Activated T-helper 1 cell treated with anti-CD3 and anti-CD28 coated beads, Interleukin-12 subunit alpha, Interleukin-12 subunit beta, Interleukin-2, Interleukin-4 antibody, amounts not matched to agents 30 ng/mL and 10 ng/mL and 1 ng/mL, durations not matched to agents 14 hours and 24 hours and 36 hours (primary cell): ENCODE measurements around the gene STUB1. TPM values are rescaled to one million over a fixed set of nuclear protein-coding genes. Genes with fewer than 3 reads are reported as not detected.

Experiments used
- DNase-seq: peaks from one replicate; pipeline ENCODE4 v3.0.0; 2021; ENCODE audit warnings: low spot score
- H3K27ac Mint-ChIP-seq: one replicate; pipeline ENCODE4 v1.8.0; 2021; ENCODE audit warnings: mild to moderate bottlenecking, mixed read lengths
- H3K27me3 Mint-ChIP-seq: one replicate; pipeline ENCODE4 v1.8.0; 2022; ENCODE audit warnings: mild to moderate bottlenecking, moderate library complexity, mixed read lengths; ENCODE audit not compliant: insufficient read depth
- H3K36me3 Mint-ChIP-seq: one replicate; pipeline ENCODE4 v1.8.0; 2021; ENCODE audit warnings: low read depth, mixed read lengths
- H3K4me1 Mint-ChIP-seq: one replicate; pipeline ENCODE4 v1.8.0; 2021; ENCODE audit warnings: low read depth, mixed read lengths
- H3K4me3 Mint-ChIP-seq: one replicate; pipeline ENCODE4 v1.8.0; 2021; ENCODE audit warnings: mild to moderate bottlenecking, moderate library complexity, mixed read lengths
- H3K9me3 Mint-ChIP-seq: one replicate; pipeline ENCODE4 v1.8.0; 2021; ENCODE audit warnings: mixed read lengths
- intact Hi-C: fragments of 100-400 bp; cut with micrococcal nuclease; formaldehyde crosslinking; loops from one replicate; pipeline ENCODE4 v1.15.1; 2024
- total RNA-seq: library from RNA; stranded (reverse); gene quantifications from 2 replicates; pipeline ENCODE4 v1.2.3, GENCODE V29; 2022

The STUB1 gene
- total RNA-seq, 1 donor from 2014 or later = 94.0 TPM

GRCh38 chr16:637081-638018 lies 42.9 kb upstream of the STUB1 start:
- H3K4me3 Mint-ChIP-seq = peak overlapping the region; percentile 85
- H3K27me3 Mint-ChIP-seq = no peaks in the 10 kb centered on the region
- no peak overlapping the region for H3K27ac Mint-ChIP-seq
- peaks cover 6% of the 10 kb centered on the region for H3K4me1 Mint-ChIP-seq
- DNase-seq = peak; percentile 71
- intact Hi-C loops = loop anchor here (1.0 to 5.0 kb wide), 8 partner anchors 23 to 1520 kb away; partner anchors contain the start of genes AXIN1, CHTF18, CRAMP1 and DECR2
- no peaks in the 10 kb centered on the region for H3K36me3 Mint-ChIP-seq
- no peaks in the 10 kb centered on the region for H3K9me3 Mint-ChIP-seq

DNA sequence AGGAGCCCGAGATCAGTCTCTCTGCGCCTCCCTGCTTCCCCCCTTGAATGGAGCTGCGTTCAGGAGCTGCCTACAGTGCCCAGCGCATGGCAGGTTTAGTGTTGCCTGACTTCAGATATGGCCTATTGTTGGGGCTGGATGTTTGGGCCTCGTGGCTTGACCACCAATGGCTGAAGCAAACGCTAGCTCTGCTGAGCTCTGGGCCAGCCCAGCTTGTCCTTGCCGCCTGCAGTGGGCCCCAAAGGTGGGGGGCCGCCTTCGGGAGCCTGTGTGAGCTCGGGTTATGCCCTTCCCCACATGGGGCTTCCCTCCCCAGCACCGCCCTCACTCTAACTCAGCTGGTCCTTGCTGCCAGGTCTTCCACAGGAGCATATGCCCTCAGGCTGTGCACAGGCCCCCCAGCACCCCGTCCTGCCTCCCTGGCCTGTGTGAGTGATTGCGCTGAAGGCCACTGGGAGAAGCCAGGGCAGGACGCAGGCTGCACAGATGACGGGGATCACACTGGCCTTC lies 42.1 kb upstream of the STUB1 start:
- Mint-ChIP-seq H3K4me3 (no peak overlapping the region), H3K36me3 (no peaks in the 10 kb centered on the region), H3K27ac (no peak overlapping the region), H3K27me3 (no peaks in the 10 kb centered on the region), H3K9me3 (no peaks in the 10 kb centered on the region), H3K4me1 (peaks cover 6% of the 10 kb centered on the region)
- intact Hi-C loops = loop anchor here (2.0 to 5.0 kb wide), 4 partner anchors 149 to 1519 kb away; partner anchors contain the start of genes CHTF18, CRAMP1, IFT140 and PGAP6
- DNase-seq = no peak

GRCh38 chr16:638836-639235 lies 41.4 kb upstream of the STUB1 start:
- Mint-ChIP-seq H3K4me1 (peaks cover 6% of the 10 kb centered on the region), H3K27ac (no peak overlapping the region), H3K4me3 (no peak overlapping the region), H3K36me3 (no peaks in the 10 kb centered on the region), H3K9me3 (no peaks in the 10 kb centered on the region), H3K27me3 (no peaks in the 10 kb centered on the region)
- no peak for DNase-seq
- intact Hi-C loops = loop anchor here (2.0 to 5.0 kb wide), 4 partner anchors 148 to 1518 kb away; partner anchors contain the start of genes CHTF18, CRAMP1, IFT140 and PGAP6

GRCh38 chr16:640614-641013 lies 39.6 kb upstream of the STUB1 start:
- no peaks in the 10 kb centered on the region for H3K27me3 Mint-ChIP-seq

GRCh38 chr16:641326-642188 lies 38.7 kb upstream of the STUB1 start, which contains the start of gene MCRIP2:
Gene MCRIP2, plus strand, starts transcription at chr16:641828. Its CDS starts 164 bp downstream, at chr16:641992.
- intact Hi-C loops = loop anchor here (1.0 kb wide), 2 partner anchors 8 to 19 kb away; partner anchors contain the start of gene WDR90
- Mint-ChIP-seq H3K27me3 (no peaks in the 10 kb centered on the region), H3K27ac (no peak within 1 kb of the TSS), H3K9me3 (no peaks in the 10 kb centered on the region), H3K4me1 (peaks cover 3% of the 10 kb centered on the region), H3K4me3 (peak within 1 kb of the TSS; percentile 76), H3K36me3 (peaks cover 2% of the 10 kb centered on the region)
- peak; percentile 80 for DNase-seq

More at GRCh38 chr16:640614-641013, 39.6 kb upstream of the STUB1 start:
- H3K27ac Mint-ChIP-seq = no peak overlapping the region
- H3K36me3 Mint-ChIP-seq = peaks cover 2% of the 10 kb centered on the region
- no peaks in the 10 kb centered on the region for H3K9me3 Mint-ChIP-seq
- H3K4me1 Mint-ChIP-seq = peaks cover 6% of the 10 kb centered on the region
- peak overlapping the region; percentile 67 for H3K4me3 Mint-ChIP-seq
- DNase-seq = no peak
- intact Hi-C loops = loop anchor here (1.0 kb wide), 2 partner anchors 9 to 20 kb away; partner anchors contain the start of gene WDR90

DNA sequence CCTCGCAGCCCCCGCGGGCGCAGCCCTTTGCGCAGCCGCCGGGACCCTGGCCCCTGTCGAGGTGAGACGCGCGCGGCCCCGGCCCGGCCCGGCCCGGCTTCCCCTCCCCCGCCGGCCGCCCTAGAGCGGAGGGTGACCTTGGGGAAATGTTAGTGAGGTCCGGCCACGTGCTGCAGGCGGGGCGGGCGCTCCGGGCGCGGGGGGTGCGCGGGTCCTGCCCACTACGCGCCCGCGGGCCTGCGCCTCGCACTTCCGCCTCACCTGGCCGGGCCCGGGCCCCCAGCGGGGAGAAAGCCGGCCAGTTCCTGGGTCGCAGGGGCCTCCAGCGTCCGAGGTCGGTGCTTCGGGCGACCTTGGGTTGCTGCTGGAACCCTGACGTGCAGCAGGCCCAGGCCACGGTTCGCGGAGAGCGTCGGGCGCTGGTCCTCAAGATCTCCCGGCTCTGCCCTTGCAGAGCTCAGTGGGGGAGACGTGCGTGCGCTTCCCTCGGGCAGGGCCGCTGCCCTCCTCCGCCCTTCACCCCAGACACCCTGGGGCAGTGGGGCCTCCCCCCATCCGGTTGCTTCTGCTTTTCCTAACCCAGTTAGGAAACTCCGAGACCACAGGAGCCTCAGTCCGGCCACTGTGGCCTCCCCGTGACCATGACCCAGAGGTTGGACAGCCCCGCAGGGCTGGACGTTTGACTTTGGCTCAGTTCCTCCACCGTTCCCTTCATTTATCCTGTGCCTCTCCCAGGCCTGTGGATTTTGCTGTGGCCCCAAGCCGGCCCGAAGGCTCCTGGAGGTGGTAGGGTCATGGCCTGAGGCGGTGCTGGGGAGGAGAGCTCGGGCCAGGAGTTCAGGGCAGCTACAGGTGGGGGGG lies 37.8 kb upstream of the STUB1 start:
- H3K4me1 Mint-ChIP-seq = no peaks in the 10 kb centered on the region
- H3K9me3 Mint-ChIP-seq = no peaks in the 10 kb centered on the region
- H3K27me3 Mint-ChIP-seq = no peaks in the 10 kb centered on the region
- H3K27ac Mint-ChIP-seq = no peak overlapping the region
- peaks cover 2% of the 10 kb centered on the region for H3K36me3 Mint-ChIP-seq
- intact Hi-C loops = no loop called here
- H3K4me3 Mint-ChIP-seq = peak overlapping the region; percentile 76
- DNase-seq = no peak

DNA sequence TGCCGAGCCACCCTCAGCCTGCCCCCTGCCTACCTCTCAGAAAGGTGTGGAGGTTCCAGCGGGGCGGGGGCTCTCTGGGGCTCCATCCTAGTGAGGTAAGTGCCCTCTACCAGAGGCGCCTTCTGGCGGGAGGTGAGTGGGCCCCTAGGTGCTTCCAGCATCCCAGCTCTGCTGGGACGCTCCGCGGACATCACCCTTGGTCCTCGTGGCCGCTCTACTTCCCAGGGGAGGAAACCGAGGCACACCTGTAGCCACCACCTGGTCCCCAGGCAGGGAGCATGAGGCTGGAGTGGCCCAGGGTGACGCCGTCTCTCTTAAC lies 37.2 kb upstream of the STUB1 start:
- Mint-ChIP-seq H3K9me3 (no peaks in the 10 kb centered on the region), H3K4me1 (no peaks in the 10 kb centered on the region), H3K36me3 (peaks cover 2% of the 10 kb centered on the region), H3K27ac (no peak overlapping the region), H3K4me3 (peak overlapping the region; percentile 76), H3K27me3 (no peaks in the 10 kb centered on the region)
- no peak for DNase-seq
- intact Hi-C loops = no loop called here

GRCh38 chr16:644556-644955 lies 35.7 kb upstream of the STUB1 start:
- no peaks in the 10 kb centered on the region for H3K4me1 Mint-ChIP-seq
- H3K36me3 Mint-ChIP-seq = peaks cover 2% of the 10 kb centered on the region
- peak overlapping the region; percentile 76 for H3K4me3 Mint-ChIP-seq
- no peak for DNase-seq
- intact Hi-C loops = no loop called here
- H3K9me3 Mint-ChIP-seq = no peaks in the 10 kb centered on the region
- H3K27me3 Mint-ChIP-seq = no peaks in the 10 kb centered on the region
- no peak overlapping the region for H3K27ac Mint-ChIP-seq

DNA sequence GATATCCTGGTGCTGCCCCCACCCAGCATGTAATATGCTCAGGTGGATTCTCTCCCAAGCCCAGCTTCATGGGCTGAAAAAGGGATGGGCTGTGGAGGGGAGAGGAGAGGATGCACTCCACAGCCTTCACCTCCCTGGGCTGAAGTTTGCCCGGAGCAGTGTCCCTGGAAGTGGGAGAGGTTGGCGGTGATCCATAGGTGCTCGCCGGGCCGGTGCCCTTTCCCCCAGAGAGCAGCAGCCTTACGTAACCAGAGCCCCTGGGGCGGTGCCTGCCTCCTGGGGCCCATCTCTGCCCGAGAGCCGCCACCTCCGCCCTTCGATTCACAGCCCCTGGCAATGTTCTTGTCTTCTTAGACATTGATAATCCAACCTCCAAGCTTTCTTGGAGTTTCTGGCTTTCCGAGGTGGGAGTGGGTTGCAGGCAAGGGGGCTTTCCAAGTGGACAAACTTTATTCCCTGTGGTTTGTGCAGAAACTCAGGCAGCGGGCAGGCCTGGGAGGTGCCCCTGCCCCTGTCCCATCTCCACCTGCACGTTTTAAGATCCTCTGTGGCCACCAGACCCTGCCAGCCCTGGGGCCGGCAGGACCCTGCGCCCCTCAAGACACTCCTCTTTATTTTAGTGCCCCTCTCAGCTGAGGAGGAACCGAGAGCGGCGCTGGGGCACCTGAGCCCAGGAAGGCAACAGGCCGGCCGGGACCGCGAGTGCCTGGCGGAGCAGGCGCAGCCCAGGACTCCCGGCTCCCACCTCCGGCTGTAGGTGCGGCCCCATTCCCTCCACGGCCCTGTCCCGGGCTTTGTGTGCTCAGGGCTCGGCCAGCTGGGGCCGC lies 34.1 kb upstream of the STUB1 start:
- no peaks in the 10 kb centered on the region for H3K9me3 Mint-ChIP-seq
- no peaks in the 10 kb centered on the region for H3K27me3 Mint-ChIP-seq
- no peak for DNase-seq
- H3K27ac Mint-ChIP-seq = no peak overlapping the region
- H3K4me1 Mint-ChIP-seq = no peaks in the 10 kb centered on the region
- H3K4me3 Mint-ChIP-seq = no peak overlapping the region
- intact Hi-C loops = no loop called here
- H3K36me3 Mint-ChIP-seq = peaks cover 2% of the 10 kb centered on the region

- Mint-ChIP-seq H3K4me3 (no peak overlapping the region), H3K27me3 (no peaks in the 10 kb centered on the region), H3K9me3 (no peaks in the 10 kb centered on the region), H3K27ac (no peak overlapping the region), H3K4me1 (no peaks in the 10 kb centered on the region), H3K36me3 (peaks cover 2% of the 10 kb centered on the region)
- no peak for DNase-seq
- intact Hi-C loops = no loop called here
Observed at GRCh38 chr16:646679-647172, 33.5 kb upstream of the STUB1 start.

- Mint-ChIP-seq H3K4me3 (no peak overlapping the region), H3K4me1 (no peaks in the 10 kb centered on the region), H3K36me3 (peaks cover 2% of the 10 kb centered on the region), H3K27ac (no peak overlapping the region), H3K9me3 (no peaks in the 10 kb centered on the region), H3K27me3 (no peaks in the 10 kb centered on the region)
- no peak for DNase-seq
- intact Hi-C loops = no loop called here
Observed at GRCh38 chr16:647173-647902, 32.9 kb upstream of the STUB1 start.
